Activated CD4-positive, alpha-beta T cell treated with anti-CD3 and anti-CD28 coated beads, Interleukin-2, Interleukin-4, amounts not matched to agents 100 ng/mL and 50 ng/mL, durations not matched to agents 16 hours and 8 hours (primary cell): Measurements from ENCODE around the gene ZBTB16.

Source experiments
- DNase-seq: peaks from one replicate; pipeline ENCODE4 v3.0.0-alpha.2; 2020; ENCODE audit warnings: low spot score

ZBTB16 gene

GRCh38 chr11:114213622-114214021, 154.1 kb downstream of the ZBTB16 start:
- no peak for DNase-seq

GRCh38 chr11:114215428-114215827, 155.9 kb downstream of the ZBTB16 start:
- DNase-seq: no peak

GRCh38 chr11:114215871-114216795, 156.6 kb downstream of the ZBTB16 start:
- DNase-seq: no peak

GRCh38 chr11:114216796-114217180, 157.3 kb downstream of the ZBTB16 start:
- DNase-seq: no peak

- DNase-seq: no peak
Observed at GRCh38 chr11:114218508-114218907, 159.0 kb downstream of the ZBTB16 start.

GRCh38 chr11:114219559-114220349, 160.2 kb downstream of the ZBTB16 start:
- no peak for DNase-seq

GRCh38 chr11:114221037-114221436, 161.5 kb downstream of the ZBTB16 start:
- no peak for DNase-seq

GRCh38 chr11:114225661-114226060, 166.2 kb downstream of the ZBTB16 start:
- no peak for DNase-seq

GRCh38 chr11:114226356-114226755, 166.8 kb downstream of the ZBTB16 start:
- no peak for DNase-seq

GRCh38 chr11:114228435-114229411, 169.2 kb downstream of the ZBTB16 start:
- no peak for DNase-seq

- DNase-seq: no peak
Observed at GRCh38 chr11:114230031-114230704, 170.7 kb downstream of the ZBTB16 start.

- no peak for DNase-seq
Observed at GRCh38 chr11:114232400-114233059, 173.0 kb downstream of the ZBTB16 start.

GRCh38 chr11:114233755-114234154, 174.2 kb downstream of the ZBTB16 start:
- no peak for DNase-seq

- DNase-seq: no peak
Observed at GRCh38 chr11:114236829-114237228, 177.3 kb downstream of the ZBTB16 start.

- DNase-seq: no peak
Observed at GRCh38 chr11:114237321-114238280, 178.1 kb downstream of the ZBTB16 start.

GRCh38 chr11:114239753-114240161, 180.2 kb downstream of the ZBTB16 start:
- no peak for DNase-seq

GRCh38 chr11:114242032-114242431, 182.5 kb downstream of the ZBTB16 start:
- DNase-seq: no peak

- DNase-seq: no peak
Observed at GRCh38 chr11:114243461-114244372, 184.2 kb downstream of the ZBTB16 start.
